GM19023 (cell line): Measurements from ENCODE around the gene ARHGEF37.

Experiments used
- ATAC-seq: cut with Tn5 transposase; IDR thresholded peaks from one replicate; pipeline ENCODE4 v1.9.1; 2021; ENCODE audit warnings: mild to moderate bottlenecking, moderate library complexity; ENCODE audit not compliant: unreplicated experiment

The ARHGEF37 gene

GRCh38 chr5:149598966-149599365, 17.7 kb downstream of the ARHGEF37 start:
- no peak for ATAC-seq

GRCh38 chr5:149599375-149599774, 18.1 kb downstream of the ARHGEF37 start:
- no peak for ATAC-seq

GRCh38 chr5:149600932-149601331, 19.6 kb downstream of the ARHGEF37 start:
- no peak for ATAC-seq

GRCh38 chr5:149603210-149603609, 21.9 kb downstream of the ARHGEF37 start:
- ATAC-seq = no peak

- ATAC-seq = no peak
Observed at GRCh38 chr5:149603920-149604319, 22.6 kb downstream of the ARHGEF37 start.

GRCh38 chr5:149604321-149604720, 23.0 kb downstream of the ARHGEF37 start:
- ATAC-seq = no peak

- ATAC-seq = no peak
Observed at GRCh38 chr5:149605354-149605997, 24.2 kb downstream of the ARHGEF37 start.

- peak; percentile 88 for ATAC-seq
Observed at GRCh38 chr5:149605998-149606724, 24.9 kb downstream of the ARHGEF37 start.

- ATAC-seq = no peak
Observed at GRCh38 chr5:149608936-149609545, 27.7 kb downstream of the ARHGEF37 start.

- ATAC-seq = no peak
Observed at GRCh38 chr5:149609640-149610219, 28.4 kb downstream of the ARHGEF37 start.

- no peak for ATAC-seq
Observed at GRCh38 chr5:149610589-149611255, 29.4 kb downstream of the ARHGEF37 start.

- ATAC-seq = no peak
Observed at GRCh38 chr5:149611326-149611725, 30.0 kb downstream of the ARHGEF37 start.

- no peak for ATAC-seq
Observed at GRCh38 chr5:149614034-149614907, 33.0 kb downstream of the ARHGEF37 start.

GRCh38 chr5:149615976-149616375, 34.7 kb downstream of the ARHGEF37 start:
- no peak for ATAC-seq

GRCh38 chr5:149616727-149617285, 35.5 kb downstream of the ARHGEF37 start:
- ATAC-seq = peak; percentile 65

GRCh38 chr5:149617760-149618306, 36.5 kb downstream of the ARHGEF37 start:
- ATAC-seq = peak; percentile 28

- peak; percentile 54 for ATAC-seq
Observed at GRCh38 chr5:149618581-149619248, 37.4 kb downstream of the ARHGEF37 start.

- no peak for ATAC-seq
Observed at GRCh38 chr5:149621415-149622098, 40.3 kb downstream of the ARHGEF37 start.
